HG03196 (cell line): ENCODE data around the gene VRK3.
A peak's percentile ranks its signal among the peaks of the same experiment; 100 is the strongest.
"Not testable (repeated sequence)": the region's sequence is repeated elsewhere in the genome, so short reads cannot be mapped to it uniquely, and the experiment has no call there.

Experiments used
- ATAC-seq: cut with Tn5 transposase; IDR thresholded peaks from one replicate; pipeline ENCODE4 v1.9.1; 2021; ENCODE audit not compliant: unreplicated experiment

Gene VRK3

GRCh38 chr19:50025022-50025793 is at the start of gene VRK3:
TSS of gene VRK3 (minus strand) at chr19:50025372. CDS start at chr19:50016162, 9,210 bp downstream.
- peak; percentile 77 for ATAC-seq

- ATAC-seq, result not testable (repeated sequence)
These were observed 43.2 kb upstream of the VRK3 start for GRCh38 chr19:50068382-50068781.

- ATAC-seq, result no peak
These were observed 42.4 kb upstream of the VRK3 start for GRCh38 chr19:50067575-50067974.

GRCh38 chr19:50065938-50066337 is 40.8 kb upstream of the VRK3 start:
- ATAC-seq, result no peak

- ATAC-seq, result no peak
These were observed 36.5 kb upstream of the VRK3 start for GRCh38 chr19:50061650-50062049.

- ATAC-seq, result no peak
These were observed 34.9 kb upstream of the VRK3 start for GRCh38 chr19:50060107-50060506.

- no peak for ATAC-seq
These were observed 33.9 kb upstream of the VRK3 start for GRCh38 chr19:50059045-50059444.

- no peak for ATAC-seq
These were observed 33.3 kb upstream of the VRK3 start for GRCh38 chr19:50058425-50058824.

GRCh38 chr19:50053119-50053518 is 27.9 kb upstream of the VRK3 start:
- ATAC-seq, result no peak

- no peak for ATAC-seq
These were observed 26.8 kb upstream of the VRK3 start for GRCh38 chr19:50051964-50052363.

GRCh38 chr19:50051228-50051895 is 26.2 kb upstream of the VRK3 start:
- not testable (repeated sequence) for ATAC-seq

GRCh38 chr19:50050406-50051227 is 25.4 kb upstream of the VRK3 start:
- no peak for ATAC-seq

GRCh38 chr19:50047671-50048070 is 22.5 kb upstream of the VRK3 start:
- no peak for ATAC-seq

GRCh38 chr19:50046649-50047503 is 21.7 kb upstream of the VRK3 start:
- ATAC-seq, result no peak

GRCh38 chr19:50044922-50045321 is 19.8 kb upstream of the VRK3 start:
- ATAC-seq, result no peak

GRCh38 chr19:50043967-50044366 is 18.8 kb upstream of the VRK3 start:
- ATAC-seq, result no peak

- ATAC-seq, result no peak
These were observed 17.3 kb upstream of the VRK3 start for GRCh38 chr19:50042363-50043024.

GRCh38 chr19:50040967-50041366 is 15.8 kb upstream of the VRK3 start:
- no peak for ATAC-seq

- no peak for ATAC-seq
These were observed 14.8 kb upstream of the VRK3 start for GRCh38 chr19:50039968-50040367.

GRCh38 chr19:50036908-50037307 is 11.7 kb upstream of the VRK3 start:
- no peak for ATAC-seq
